Stimulated activated CD4-positive, alpha-beta T cell treated with anti-CD3 and anti-CD28 coated beads, Interleukin-1b, Interleukin-23, amount 100 ng/mL, for 1 hour (primary cell): ENCODE results near the gene FAM234A.

Experiments used
- DNase-seq, 2 donors: peaks; one replicate each; pipeline ENCODE4 v3.0.0-alpha.2; 2020; ENCODE audit warnings: low read depth in 2 of 2

FAM234A gene

DNA sequence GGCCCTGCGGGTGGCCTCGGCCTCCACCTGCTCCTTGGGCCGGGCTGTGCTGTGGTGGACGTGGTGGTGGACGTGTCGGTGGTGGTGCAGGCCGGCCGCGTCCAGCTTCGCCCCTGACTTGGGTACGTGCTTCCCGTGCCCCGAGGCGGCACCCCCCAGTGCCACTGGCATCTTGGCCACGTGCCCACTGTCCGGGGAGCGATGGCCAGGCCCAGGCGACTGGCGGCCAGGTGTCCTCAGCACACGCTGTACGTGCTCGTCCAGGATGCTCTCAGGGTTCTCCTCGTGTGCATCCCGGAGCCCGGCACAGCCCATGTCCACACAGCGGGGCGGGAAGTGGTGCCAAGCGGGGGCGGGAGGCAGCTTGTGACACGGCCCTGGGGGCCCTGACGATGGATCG is 63.2 kb downstream of the FAM234A start:
- DNase-seq = no peak

DNA sequence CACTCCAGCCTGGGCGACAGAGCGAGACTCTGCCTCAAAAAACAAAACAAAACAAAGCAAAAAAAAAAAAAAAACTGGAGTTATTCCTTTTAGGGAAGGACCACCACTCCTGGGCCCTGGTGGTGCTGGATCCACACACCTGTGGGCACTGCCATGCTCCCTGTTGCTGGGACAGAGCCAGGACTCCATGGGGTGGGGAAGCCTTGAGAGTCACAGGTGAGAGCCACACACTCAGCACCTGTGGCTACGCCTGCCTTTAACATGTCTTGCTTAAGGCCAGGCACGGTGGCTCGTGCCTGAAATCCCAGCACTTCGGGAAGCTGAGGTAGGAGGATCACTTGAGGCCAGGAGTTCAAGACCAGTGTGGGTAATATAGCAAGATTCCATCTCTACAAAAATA is 66.6 kb downstream of the FAM234A start:
- no peak for DNase-seq

DNA sequence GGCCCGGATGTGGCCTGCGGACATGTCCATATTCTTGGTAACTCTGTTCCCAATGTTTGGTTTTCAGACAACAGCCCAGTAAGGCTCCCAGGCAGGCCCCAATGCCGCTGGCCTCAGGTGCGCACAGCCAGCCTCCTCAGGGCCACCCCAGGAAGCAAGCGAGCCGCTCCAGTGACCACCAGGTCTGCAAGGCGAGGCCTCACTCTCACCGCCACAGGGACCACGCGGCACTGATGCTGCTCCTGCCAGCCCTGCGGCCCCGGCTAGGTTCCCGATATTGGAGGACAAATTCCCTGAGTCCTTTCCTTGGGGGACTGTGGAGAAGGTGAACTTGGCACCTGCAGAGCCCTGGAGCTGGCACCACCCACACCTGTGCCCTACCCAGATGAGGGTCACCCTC is 67.3 kb downstream of the FAM234A start:
- no peak for DNase-seq

DNA sequence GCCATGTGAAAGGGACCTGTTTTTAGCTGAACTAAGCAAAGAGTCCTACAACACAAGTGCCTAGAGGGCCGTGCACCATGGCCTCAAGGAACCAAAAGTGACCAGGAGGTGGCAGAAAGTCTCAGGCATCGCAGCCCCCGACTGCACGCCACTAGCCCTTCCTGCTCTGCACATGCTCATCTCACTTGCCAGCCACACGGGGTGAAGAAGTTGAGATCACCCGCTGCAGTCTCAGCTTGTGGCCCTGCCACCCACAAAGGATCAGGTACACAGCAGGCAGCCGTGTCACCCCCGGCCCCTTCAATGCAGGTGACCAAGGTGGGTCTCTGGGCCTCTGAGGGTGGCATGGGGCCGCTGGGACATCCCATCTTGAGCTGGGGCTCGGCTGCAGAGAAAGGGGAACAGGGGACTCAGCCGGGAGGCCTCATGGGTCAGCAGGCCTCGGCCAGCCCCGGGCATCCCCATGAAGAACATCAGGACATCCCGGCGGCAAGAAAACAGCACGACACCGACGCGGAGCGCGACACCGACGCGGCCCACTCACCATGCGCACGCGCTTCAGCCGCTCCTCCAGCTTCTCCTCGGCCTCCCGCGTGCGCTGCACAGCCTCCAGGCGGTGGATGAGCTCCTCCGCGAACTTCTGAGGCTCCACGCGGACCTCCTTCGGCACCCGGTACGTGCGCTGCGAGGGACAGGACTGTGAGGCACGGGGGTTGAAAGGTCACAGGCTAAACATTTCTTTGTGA is 69.3 kb downstream of the FAM234A start:
- no peak for DNase-seq

DNA sequence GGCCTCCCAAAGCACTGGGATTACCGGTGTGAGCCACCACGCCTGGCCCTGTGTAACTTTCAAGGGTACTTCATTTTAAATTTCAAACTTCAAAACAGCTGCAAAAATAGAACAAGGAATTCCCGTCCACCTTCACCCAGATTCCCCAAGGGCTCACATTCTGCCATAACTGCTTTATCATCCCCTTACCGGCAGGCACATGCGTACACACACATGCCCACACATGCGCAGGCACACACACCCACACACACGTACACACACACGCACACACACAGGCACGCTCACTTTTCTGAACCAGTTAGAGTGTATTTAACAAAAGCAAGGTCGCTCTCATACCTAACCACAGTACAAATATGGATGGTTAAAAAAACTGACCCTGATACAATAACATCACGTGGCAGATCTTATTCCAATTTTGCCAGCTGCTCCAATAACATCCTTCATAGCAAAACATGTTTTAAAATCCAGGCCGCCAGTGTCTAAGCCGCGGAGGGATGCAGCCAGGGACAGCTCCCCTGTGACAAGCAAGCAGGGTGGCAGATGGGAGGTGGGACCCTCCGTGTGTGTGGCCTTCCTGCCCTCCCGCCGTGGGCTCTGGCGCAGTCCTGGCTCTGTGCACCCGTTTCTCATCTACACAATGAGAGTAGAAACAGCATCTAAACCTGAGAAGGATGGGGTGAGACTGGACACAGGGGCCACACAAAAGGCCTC is 71.5 kb downstream of the FAM234A start:
- DNase-seq = no peak

DNA sequence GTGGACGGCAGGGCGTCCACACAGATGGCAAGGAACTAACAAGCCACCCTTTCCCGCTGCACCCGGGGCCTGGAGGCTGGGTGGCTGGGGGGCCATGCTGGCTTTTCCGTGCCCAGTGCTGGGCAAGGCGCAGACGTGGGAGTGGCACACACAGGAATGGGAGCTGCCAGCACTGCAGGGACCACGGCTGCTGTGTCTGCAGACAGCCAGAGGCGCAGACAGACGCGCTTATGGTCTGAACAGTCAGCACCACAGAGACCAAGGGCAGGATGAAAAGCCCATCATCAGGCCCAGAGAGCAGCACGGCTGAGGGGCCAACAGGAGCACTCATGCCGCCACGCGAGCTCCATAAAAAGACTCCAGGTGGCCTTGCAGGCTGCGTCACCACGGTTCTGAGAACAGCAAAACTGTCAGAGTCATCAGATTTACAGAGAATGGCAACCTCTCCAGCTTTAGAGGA is 72.3 kb downstream of the FAM234A start:
- DNase-seq = no peak

DNA sequence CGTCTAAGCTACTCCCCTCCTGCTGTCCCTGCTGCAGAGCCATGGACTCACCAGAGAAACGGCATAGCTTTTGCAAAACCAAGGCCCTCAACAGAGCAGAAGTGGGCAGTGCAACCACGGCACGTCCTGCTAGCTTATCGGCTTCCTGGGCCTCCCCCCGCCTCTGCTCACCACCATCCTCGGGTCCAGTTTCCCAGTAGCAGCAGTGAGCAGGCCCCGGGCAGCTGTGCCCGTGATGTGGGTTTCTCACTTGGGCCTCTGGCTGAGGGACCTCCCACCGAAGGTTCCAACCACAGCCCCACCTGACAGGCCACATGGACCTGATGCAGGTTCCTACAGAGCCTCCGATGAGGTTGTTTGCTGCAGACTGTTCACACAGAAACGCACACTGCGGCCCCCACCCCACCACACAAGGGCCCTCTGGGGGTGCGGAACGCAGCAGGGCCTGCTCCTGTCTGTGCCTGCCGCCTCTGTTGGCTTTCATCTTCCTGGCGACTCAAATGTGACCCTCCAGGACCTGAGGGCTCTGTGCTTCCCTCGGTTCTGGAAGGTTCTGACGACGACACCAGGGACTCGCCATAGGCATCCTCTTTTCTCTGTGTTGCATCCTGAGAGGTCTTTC is 73.2 kb downstream of the FAM234A start:
- no peak for DNase-seq

DNA sequence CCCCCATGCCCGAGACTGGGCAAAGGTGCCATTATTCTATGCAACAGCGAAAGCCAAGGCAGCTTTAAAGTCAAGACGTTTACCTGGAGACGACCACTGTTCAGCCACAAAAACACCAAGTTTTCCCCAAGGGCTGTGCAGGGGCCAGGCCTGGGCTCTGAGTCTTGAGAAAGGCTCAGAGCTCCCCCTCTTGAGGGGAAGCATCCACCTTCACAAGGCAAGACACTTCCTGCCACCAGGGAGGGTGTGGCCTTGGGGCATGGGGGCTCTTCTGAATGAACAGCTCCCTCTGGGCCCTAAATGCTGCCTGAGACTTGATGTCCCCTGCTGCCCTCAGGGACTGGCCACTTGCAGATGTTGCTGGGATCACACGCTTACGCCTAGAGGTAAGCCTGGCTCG is 74.9 kb downstream of the FAM234A start:
- no peak for DNase-seq

DNA sequence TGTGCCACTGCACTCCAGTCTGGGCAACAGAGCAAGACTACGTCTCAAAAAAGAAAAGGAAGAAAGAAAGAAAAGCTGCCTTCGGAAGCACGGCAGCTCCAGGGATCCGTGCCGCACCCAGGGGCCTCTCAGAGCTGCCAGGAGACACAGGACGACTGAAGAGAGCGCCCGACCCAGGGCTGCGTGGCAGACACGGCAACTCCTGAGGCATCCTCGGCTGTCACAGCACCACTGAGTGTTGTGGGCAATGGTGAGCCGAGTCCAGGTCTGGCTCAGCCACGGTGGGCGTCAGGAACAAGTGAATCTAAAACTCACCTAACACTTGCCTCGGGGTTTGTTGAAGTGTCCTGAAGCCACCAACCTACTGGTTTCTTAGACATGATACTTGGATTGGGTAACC is 77.1 kb downstream of the FAM234A start:
- DNase-seq = no peak

DNA sequence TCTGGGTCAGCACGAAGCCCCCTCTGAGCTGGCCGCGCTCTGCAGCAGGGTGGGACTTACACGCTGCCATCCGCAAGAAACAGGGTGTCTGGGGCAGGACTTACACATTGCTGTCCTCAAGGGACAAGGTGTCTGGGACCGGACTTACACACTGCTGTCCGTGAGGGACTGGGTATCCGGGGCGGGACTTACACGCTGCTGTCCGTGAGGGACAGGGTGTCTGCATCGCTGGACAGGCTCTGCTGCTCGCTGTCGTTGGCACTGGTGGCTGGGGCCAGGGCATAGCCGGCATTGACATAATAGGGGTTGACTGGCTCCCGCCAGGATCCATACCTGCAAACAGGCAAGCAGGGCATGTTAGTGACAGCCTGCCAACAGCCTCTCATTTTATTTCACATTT is 79.7 kb downstream of the FAM234A start:
- no peak for DNase-seq

DNA sequence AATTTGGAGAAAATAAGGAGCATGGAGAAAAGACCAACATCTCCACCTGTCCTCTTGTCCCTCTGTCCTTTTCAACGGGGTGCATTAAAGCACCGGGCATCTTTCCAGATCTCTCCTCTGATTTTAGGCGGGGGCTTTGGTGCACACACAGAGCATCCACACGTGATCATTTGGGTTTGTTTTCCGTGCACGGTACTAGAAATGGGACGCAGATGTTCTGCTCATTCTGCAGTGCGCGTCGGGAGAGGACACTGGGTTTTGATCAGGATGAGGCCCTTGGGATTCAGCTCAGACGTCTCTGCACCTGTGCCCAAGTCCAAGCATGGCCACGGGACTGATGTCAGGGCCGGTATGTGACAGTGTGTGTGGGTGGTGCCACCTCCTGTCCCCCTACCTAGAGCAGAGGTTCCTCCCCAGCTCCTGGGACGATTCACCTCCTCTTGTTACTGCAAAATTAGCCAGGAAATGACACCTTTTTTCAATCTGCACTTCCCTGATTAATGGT is 80.2 kb downstream of the FAM234A start:
- no peak for DNase-seq
